HG02973 (cell line): ENCODE data around the gene NDUFV1.
"Not testable (repeated sequence)": the region's sequence is repeated elsewhere in the genome, so short reads cannot be mapped to it uniquely, and the experiment has no call there.

Source experiments
- ATAC-seq: cut with Tn5 transposase; IDR thresholded peaks from one replicate; pipeline ENCODE4 v1.9.1; 2021; ENCODE audit warnings: moderate library complexity; ENCODE audit not compliant: unreplicated experiment

The NDUFV1 gene

GRCh38 chr11:67606492-67607295 is at the start of gene NDUFV1:
NDUFV1 (plus strand) TSS chr11:67606936; CDS start chr11:67607005, 69 bp downstream.
- peak; percentile 86 for ATAC-seq

- ATAC-seq: no peak
Measured at GRCh38 chr11:67558084-67558772, 48.5 kb upstream of the NDUFV1 start.

DNA sequence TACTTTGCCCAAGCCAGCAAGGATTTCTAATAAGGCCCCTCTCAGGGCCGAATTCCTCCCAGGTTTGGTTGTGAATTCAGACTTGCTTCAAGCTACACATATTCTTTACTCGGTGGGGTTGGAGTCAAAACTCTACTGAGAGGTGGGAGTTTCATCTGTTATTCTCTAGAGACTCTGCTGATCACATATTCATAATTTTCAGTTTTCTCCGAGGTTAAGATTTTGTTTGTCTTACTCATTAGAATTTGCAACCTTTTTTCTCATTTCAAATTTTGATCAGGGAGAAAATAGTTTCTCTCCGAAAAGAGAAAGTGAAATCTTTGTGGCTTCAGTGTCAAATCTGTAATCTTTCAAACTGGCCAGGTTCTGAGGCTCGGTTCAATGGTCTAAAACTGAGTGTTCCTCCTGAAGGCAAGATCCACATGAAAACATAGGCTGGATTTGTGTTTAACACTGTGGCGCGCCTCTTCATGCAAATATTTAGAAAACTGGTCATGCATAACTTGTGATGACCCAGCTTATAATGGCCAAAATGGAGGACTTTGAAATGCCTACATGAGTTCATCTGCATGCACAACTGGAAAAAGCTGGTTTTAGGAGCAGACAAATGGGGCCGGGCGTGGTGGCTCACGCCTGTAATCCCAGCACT is 44.6 kb upstream of the NDUFV1 start:
- ATAC-seq: peak; percentile 84

GRCh38 chr11:67562963-67563704 is 43.6 kb upstream of the NDUFV1 start:
- ATAC-seq: no peak

GRCh38 chr11:67563705-67564114 is 43.0 kb upstream of the NDUFV1 start:
- not testable (repeated sequence) for ATAC-seq

DNA sequence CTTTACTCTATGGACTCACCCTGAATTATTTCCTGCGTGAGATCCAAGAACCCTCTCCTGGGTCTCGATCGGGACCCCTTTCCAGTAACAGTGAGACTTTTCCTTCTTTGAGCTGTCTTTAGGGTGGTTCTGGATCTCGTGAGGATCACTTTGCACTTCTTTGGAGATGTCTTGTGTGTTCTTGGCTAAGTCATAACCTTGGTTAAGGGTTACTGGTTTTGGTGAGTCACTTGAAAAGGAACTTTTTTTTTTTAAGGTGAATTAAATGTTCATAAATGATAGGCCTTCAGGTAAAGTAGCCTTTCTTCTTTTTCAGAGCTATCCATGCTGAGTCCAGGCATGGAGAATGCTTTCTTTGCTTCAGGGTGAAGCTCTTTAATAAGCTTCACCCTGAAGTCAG is 42.5 kb upstream of the NDUFV1 start:
- ATAC-seq: no peak

- no peak for ATAC-seq
Measured at GRCh38 chr11:67571443-67571842, 35.3 kb upstream of the NDUFV1 start.

- ATAC-seq: no peak
Measured at GRCh38 chr11:67572305-67572704, 34.4 kb upstream of the NDUFV1 start.

- no peak for ATAC-seq
Measured at GRCh38 chr11:67572747-67573419, 33.9 kb upstream of the NDUFV1 start.

DNA sequence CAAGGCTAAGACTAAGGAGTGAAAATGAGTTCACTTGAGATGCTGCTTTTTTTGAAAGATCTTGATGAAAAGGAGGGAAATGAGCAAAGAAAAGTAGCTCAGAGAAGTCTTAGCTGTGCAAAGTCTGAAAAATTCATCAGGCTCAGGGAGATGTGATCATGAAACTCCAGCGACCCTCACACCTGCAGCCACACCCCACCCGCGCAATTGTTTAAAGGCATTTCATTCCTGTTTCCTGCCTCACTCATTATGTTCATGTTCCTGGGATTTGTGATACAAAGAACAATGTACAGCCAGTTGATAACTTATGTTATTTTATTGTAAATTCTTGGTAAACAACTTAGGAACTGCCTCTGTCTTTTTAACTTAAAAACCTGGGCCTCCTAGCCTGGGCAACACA is 31.8 kb upstream of the NDUFV1 start:
- ATAC-seq: no peak

- no peak for ATAC-seq
Measured at GRCh38 chr11:67576735-67577475, 29.8 kb upstream of the NDUFV1 start.

- no peak for ATAC-seq
Measured at GRCh38 chr11:67577951-67578350, 28.8 kb upstream of the NDUFV1 start.

DNA sequence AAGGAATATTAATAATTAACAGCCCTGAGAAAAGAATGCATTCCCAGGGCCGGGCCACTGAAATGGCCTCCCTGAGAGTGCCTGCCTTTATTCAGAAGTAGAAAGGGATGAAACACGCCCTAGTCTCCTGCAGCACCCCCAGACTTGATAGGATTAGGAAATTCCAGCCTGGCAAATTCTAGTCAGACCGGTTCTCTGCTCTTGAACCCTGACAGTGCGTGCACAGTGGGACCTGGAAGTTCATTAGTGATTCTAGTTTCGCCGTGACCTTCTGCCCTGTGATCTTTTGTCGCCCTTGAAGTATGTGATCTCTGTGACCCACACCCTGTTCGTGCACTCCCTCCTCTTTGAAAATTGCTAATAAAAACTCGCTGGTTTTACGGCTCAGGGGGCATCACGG is 25.3 kb upstream of the NDUFV1 start:
- ATAC-seq: no peak

DNA sequence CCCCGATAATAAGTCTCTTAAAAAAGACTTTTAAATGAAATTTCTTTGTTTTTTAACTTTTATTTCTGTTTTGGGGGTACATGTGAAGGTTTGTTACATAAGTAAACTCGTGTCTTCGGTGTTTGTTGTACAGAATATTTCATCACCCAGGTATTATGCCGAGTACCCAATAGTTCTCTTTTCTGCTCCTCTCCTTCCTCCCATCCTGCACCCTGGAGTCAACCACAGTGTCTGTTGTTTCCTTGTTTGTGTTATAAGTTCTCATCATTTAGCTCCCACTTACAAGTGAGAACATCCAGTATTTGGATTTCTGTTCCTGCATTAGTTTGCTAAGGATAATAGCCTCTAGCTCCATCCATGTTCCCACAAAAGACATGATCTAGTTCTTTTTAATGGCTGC is 24.7 kb upstream of the NDUFV1 start:
- no peak for ATAC-seq

- ATAC-seq: peak; percentile 54
Measured at GRCh38 chr11:67583247-67584204, 23.2 kb upstream of the NDUFV1 start, which contains the start of gene GSTP1. GSTP1 (plus strand) TSS chr11:67583812; CDS start chr11:67583844, 32 bp downstream.

DNA sequence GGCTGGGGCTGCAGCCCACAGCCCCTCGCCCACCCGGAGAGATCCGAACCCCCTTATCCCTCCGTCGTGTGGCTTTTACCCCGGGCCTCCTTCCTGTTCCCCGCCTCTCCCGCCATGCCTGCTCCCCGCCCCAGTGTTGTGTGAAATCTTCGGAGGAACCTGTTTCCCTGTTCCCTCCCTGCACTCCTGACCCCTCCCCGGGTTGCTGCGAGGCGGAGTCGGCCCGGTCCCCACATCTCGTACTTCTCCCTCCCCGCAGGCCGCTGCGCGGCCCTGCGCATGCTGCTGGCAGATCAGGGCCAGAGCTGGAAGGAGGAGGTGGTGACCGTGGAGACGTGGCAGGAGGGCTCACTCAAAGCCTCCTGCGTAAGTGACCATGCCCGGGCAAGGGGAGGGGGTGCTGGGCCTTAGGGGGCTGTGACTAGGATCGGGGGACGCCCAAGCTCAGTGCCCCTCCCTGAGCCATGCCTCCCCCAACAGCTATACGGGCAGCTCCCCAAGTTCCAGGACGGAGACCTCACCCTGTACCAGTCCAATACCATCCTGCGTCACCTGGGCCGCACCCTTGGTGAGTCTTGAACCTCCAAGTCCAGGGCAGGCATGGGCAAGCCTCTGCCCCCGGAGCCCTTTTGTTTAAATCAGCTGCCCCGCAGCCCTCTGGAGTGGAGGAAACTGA is 22.4 kb upstream of the NDUFV1 start:
- ATAC-seq: no peak

- no peak for ATAC-seq
Measured at GRCh38 chr11:67584881-67585873, 21.6 kb upstream of the NDUFV1 start.
